Gastrocnemius medialis (tissue), 4 donors: ENCODE measurements around the gene PLA2G4A.

Source experiments
- CTCF ChIP-seq, 5 experiments: fragments of 450-650 bp in 3 of 5; fragments of 200-600 bp in 2 of 5; sonication (generic) in 2 of 5; IDR thresholded peaks in 4 of 5; conservative IDR thresholded peaks in 1 of 5; 1 replicate in 4 of 5; 2 replicates in 1 of 5; pipeline ENCODE4 v1.5.1; 2016 to 2019; ENCODE audit warnings: antibody characterized with exemption in 5 of 5, mild to moderate bottlenecking in 3 of 5, moderate library complexity in 3 of 5
- POLR2A ChIP-seq, 2 donors: fragments of 450-650 bp; IDR thresholded peaks; one replicate each; pipeline ENCODE4 v1.6.1; 2017; ENCODE audit warnings: antibody characterized with exemption in 2 of 2, mild to moderate bottlenecking in 2 of 2, moderate library complexity in 2 of 2

- TF ChIP-seq CTCF (IDR thresholded peaks at IDR 0.05 in 4 of 5, conservative IDR thresholded peaks at IDR 0.05 in 1 of 5), result no peak
- no peak for TF ChIP-seq POLR2A (IDR thresholded peaks at IDR 0.05)
These were observed 189.5 kb downstream of the PLA2G4A start for GRCh38 chr1:187018291-187018690.
